PC-3 (cell line): ENCODE data around the gene DHX32.

ENCODE experiments used
- CTCF ChIP-seq: fragments of 300-600 bp; sonication (generic); conservative IDR thresholded peaks from 2 replicates; pipeline ENCODE4 v1.5.1; 2017; ENCODE audit warnings: antibody characterized with exemption, low read depth, mild to moderate bottlenecking, low read length
- EZH2 ChIP-seq: fragments of 300-600 bp; sonication (generic); IDR thresholded peaks from one replicate; pipeline ENCODE4 v1.6.1; 2017; ENCODE audit warnings: antibody characterized with exemption, mild to moderate bottlenecking, low read length; ENCODE audit not compliant: unreplicated experiment

GRCh38 chr10:125838802-125839575 lies 42.1 kb downstream of the DHX32 start:
- no peak for TF ChIP-seq EZH2
- TF ChIP-seq CTCF, result no peak
